ENCODE measurements around the gene MT1G.
"Not testable (repeated sequence)": the region's sequence is repeated elsewhere in the genome, so short reads cannot be mapped to it uniquely, and the experiment has no call there.

Gene MT1G

GRCh38 chr16:56667581-56668571 is at the start of gene MT1G:
TSS of gene MT1G (minus strand) at chr16:56668065. CDS start at chr16:56667993, 72 bp downstream.
- DNase-seq (ENCODE audit: low read depth) = no peak

DNA sequence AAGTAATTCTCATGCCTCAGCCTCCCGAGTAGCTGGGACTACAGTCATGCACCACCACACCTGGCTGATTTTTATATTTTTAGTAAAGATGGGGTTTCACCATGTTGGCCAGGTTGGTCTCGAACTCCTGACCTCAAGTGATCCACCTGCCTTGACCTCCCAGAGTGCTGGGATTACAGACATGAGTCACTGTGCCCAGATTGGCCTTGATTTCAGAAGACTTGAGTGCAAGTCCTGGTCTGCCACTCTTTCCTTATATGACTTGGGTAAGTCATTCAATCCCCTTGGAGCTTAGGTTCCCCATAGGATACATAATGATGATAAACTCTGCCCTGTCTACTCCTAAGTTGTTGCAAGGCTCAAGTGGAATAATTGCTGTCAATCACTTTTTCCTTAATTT is 49.7 kb upstream of the MT1G start:
- not testable (repeated sequence) for DNase-seq (ENCODE audit: low read depth)

GRCh38 chr16:56716761-56717160 is 48.9 kb upstream of the MT1G start:
- DNase-seq (ENCODE audit: low read depth) = no peak

GRCh38 chr16:56715126-56715525 is 47.3 kb upstream of the MT1G start:
- no peak for DNase-seq (ENCODE audit: low read depth)

GRCh38 chr16:56713794-56714193 is 45.9 kb upstream of the MT1G start:
- DNase-seq (ENCODE audit: low read depth) = no peak

- no peak for DNase-seq (ENCODE audit: low read depth)
Measured at GRCh38 chr16:56711862-56712261, 44.0 kb upstream of the MT1G start.

GRCh38 chr16:56710181-56710737 is 42.4 kb upstream of the MT1G start:
- no peak for DNase-seq (ENCODE audit: low read depth)

GRCh38 chr16:56709443-56710040 is 41.7 kb upstream of the MT1G start:
- DNase-seq (ENCODE audit: low read depth) = no peak

DNA sequence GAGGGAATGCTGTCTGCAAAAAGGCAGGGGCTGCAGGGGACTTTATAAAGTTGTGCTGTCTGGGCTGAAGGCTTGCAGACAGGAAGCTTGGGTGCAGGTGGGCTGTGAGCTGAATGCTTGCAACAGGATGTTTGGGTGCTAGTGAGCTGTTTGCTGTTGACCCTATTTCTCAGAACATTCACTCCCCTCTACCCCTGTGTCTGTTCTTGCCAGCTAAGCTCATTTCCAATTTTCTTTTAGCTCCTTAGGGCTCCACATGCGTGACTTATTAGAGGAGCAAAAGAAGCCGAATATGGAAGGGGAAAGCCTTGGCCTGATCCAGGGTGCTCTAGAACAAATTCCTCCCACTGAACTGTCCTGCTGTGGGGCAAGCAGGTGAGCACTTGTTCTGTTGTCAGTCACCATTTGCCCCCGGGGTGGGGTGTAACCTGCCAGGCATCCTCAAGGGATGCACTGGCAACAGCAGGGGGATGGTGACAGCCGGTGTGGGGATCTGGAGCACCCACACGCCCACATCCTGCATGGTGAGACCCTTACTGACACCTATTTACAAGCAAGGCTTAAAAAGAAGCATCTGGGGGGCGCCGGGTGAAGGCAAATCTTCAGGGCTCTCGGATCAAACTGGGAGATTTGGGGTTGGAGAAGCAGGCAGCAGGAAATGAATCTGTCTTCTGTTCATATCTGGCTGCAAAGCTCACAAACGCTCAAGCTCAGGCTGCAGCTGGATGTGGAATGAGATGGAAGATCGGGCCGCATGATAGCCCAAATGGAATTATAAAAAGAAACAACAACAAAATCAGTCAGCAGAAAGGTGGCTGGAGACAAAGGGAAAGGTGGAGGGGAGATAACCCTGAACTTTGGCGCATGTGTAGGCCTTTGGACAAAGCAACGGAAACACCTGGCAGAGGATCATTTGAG is 40.9 kb upstream of the MT1G start:
- no peak for DNase-seq (ENCODE audit: low read depth)

DNA sequence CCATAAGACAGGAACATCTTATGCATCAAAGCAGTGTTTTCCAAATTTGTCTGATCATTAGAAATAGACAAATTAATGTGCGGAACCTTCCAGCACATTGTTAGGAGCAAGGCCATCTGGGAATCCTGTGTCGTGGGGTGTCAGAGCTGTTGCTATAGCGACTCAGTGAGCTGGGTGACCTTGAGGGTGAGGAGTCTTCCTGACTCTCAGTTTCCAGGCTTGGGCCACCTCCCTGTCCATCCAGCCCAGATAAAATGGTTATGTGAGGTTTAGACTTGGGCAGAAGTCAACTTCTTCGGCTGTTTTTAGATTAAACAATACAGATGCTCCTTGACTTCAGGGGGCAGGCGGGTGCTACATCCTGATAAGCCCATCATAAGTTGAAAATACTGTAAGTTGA is 35.0 kb upstream of the MT1G start:
- no peak for DNase-seq (ENCODE audit: low read depth)

GRCh38 chr16:56701534-56701933 is 33.7 kb upstream of the MT1G start:
- no peak for DNase-seq (ENCODE audit: low read depth)

DNA sequence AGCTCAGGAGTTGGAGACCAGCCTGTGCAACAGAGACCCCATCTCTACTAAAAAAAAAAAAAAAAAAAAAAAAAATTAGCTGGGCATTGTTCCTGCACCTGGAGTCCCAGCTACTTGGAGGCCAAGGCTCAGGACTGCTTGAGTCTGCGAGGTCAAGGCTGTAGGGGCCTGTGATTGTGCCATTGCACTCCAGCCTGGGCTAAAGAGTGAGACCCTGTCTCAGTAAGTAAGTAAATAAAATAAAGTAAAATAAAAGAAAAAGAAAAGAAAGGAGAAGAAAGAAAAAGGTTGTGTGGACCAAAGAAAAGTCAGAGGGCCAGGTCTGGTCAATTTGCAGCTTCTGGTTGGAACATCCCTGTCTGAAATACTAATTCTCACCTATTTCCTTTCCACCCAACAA is 32.8 kb upstream of the MT1G start:
- no peak for DNase-seq (ENCODE audit: low read depth)

- DNase-seq (ENCODE audit: low read depth) = no peak
Measured at GRCh38 chr16:56700195-56700594, 32.3 kb upstream of the MT1G start.

DNA sequence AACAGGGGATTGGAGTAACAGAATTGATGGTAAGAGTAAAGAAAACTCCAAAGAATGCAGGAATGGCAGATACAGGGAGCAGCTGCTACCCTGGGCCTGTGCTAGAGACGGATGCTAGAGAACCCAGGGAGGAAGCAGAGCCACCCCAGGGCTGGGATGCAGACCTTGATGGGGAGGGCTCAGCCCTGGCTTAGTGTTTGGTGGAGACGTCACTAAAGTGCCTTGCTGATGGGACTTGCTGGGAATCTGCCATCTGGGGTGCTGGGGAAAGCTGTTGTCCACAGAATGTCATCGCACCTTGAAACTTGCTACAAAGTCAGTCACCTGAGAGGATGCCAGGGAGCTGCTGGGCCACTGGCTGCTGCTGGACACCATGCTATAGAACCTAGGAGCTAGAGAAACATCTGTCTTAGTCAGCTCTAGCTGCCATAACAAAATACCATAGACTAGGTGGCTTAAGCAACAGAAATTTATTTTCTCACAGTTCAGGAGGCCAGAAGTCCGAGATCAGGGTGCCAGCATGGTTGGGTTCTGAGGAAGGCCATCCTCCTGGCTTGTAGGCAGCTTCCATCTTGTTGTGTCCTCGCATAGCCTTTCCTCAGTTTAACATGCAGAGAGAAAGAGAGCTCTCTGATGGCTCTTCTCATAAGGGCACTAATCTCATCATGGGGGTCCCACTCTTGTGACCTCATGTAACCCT is 29.7 kb upstream of the MT1G start:
- DNase-seq (ENCODE audit: low read depth) = no peak

GRCh38 chr16:56695246-56695645 is 27.4 kb upstream of the MT1G start:
- DNase-seq (ENCODE audit: low read depth) = no peak

DNA sequence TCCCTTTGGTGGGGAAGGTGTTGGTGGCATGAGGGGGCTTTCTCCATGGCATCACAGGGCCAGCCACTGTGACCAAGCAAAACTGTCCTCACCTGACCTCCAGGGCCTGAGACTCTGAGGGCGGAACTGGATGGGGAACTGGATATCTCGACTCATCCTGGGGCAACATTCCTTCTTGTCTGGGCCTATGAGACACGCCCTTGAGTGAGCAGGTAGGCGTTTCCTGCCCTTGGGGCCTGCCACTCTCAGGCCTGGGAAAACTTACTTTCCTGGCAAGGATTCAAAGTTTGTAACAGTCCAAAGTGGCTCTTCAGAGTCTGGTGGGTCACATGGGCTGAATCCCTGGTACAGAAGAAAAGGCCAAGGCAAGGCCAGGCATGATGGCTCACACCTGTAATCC is 24.0 kb upstream of the MT1G start:
- DNase-seq (ENCODE audit: low read depth) = no peak

- no peak for DNase-seq (ENCODE audit: low read depth)
Measured at GRCh38 chr16:56690420-56691122, 22.7 kb upstream of the MT1G start.

DNA sequence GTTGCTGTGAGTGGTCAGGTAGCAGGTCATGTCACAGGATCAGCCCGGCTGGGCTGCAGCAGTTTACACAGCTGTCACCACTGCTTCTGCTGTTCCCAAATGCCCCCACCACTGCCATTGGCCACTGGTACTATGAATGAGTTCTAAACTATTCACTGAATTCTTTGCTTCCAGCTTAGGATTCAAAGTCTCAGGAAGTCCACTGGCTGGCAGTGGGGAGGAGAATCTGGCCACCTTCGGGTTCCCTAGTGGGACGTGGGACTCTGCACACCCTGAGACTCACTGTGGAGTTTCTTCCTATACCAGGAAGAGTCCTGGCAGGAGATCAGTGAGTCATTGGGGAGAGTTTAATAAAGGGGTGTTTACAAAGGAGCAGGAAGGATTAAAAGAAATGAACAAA is 21.3 kb upstream of the MT1G start:
- DNase-seq (ENCODE audit: low read depth) = no peak

GRCh38 chr16:56688762-56689161 is 20.9 kb upstream of the MT1G start:
- DNase-seq (ENCODE audit: low read depth) = no peak

DNA sequence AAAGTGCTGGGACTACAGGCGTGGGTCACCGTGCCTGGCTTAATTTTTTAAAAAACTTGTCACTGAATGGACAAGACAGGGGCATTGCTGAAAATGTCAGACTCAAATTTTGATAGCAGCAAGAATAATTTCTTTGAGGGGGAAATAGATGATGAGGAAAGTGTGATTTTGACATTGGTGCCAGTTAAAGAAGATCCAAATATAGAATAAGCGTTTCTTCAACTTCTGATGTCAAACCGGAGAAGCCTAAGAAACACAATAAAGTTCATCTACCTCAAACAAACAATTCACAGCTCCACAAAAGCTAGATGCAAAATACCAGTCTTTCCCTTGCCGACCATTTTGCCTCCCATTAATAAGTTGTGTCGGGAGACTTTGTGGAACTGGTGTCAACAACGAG is 18.9 kb upstream of the MT1G start:
- no peak for DNase-seq (ENCODE audit: low read depth)
